Measurements from ENCODE around the gene NBPF11.
"Not testable (repeated sequence)": the region's sequence is repeated elsewhere in the genome, so short reads cannot be mapped to it uniquely, and the experiment has no call there.

Gene NBPF11

GRCh38 chr1:148151911-148152656 lies at the start of gene NBPF11:
Gene NBPF11 (minus strand): TSS chr1:148152281. CDS start chr1:148127003, 25,278 bp downstream.
- peak; percentile 89 for DNase-seq

GRCh38 chr1:148197396-148197795 lies 45.3 kb upstream of the NBPF11 start:
- not testable (repeated sequence) for DNase-seq

GRCh38 chr1:148196949-148197348 lies 44.9 kb upstream of the NBPF11 start:
- DNase-seq: not testable (repeated sequence)

GRCh38 chr1:148195115-148195514 lies 43.0 kb upstream of the NBPF11 start:
- DNase-seq: not testable (repeated sequence)

- not testable (repeated sequence) for DNase-seq
These were observed 36.7 kb upstream of the NBPF11 start for GRCh38 chr1:148188768-148189167.

GRCh38 chr1:148178682-148179081 lies 26.6 kb upstream of the NBPF11 start:
- DNase-seq: not testable (repeated sequence)

GRCh38 chr1:148175414-148175813 lies 23.3 kb upstream of the NBPF11 start:
- DNase-seq: not testable (repeated sequence)

- not testable (repeated sequence) for DNase-seq
These were observed 19.9 kb upstream of the NBPF11 start for GRCh38 chr1:148171995-148172394.

DNA sequence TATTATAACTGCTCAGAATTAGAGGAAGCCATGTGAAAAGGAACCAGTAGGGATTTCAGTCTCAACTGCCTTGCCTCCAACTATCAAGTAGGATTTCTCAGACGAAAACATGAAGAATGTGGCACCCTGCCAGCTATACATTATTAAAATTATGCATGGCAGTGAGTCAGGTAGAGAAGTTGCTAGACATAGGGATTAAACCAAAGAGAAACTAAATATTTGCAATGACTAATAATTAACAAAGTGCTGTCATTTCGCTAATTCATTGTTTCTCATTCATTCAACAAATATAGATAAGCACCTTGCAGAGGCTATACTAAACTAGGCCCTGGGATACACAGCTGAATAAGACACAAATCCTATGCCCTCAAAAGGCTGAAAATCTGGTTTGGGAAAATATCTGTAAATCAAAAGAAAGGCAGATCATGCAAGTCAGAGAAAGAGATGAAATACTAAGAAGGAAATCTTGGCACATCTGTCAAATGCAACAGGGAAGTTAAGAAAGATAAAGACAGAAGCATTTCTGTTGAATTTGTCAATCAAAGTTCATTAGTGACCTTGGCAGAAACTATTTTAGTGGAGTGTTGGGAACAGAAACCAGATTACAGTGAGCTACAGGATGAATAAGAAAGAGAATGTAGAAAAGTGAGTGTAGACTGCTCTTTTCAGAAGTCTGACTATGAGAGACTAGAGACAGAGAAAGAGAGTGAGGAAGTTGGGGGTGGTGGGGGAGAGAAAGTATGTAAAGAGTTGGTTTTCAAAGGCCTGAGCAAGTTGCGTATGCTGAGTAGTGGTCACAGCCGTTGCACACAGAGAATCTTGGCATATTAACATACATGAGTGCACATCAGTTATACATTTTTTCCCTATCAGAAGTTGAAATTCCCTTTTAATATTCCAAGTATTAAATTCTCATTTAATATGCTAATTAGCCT lies 14.7 kb upstream of the NBPF11 start:
- no peak for DNase-seq

DNA sequence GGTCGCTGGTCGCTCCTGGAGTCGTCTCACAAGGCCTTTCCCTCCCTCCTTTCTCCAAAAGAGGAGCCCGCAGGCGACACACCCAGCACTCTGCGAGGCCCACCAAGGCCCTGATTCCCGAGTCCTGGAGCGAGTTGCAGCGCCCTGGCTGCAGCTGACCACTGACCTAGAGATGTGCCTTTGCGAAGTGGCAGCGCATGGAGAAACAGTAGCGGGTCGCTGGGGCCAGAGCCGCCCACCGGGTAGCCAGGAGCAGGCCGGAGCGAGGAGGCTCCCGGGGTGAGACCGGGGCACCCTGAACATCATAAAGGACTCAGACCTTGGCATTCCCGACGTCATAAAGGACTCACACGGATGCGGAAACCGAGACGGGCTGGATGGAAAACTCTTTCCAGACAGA lies 10.3 kb upstream of the NBPF11 start:
- no peak for DNase-seq

DNA sequence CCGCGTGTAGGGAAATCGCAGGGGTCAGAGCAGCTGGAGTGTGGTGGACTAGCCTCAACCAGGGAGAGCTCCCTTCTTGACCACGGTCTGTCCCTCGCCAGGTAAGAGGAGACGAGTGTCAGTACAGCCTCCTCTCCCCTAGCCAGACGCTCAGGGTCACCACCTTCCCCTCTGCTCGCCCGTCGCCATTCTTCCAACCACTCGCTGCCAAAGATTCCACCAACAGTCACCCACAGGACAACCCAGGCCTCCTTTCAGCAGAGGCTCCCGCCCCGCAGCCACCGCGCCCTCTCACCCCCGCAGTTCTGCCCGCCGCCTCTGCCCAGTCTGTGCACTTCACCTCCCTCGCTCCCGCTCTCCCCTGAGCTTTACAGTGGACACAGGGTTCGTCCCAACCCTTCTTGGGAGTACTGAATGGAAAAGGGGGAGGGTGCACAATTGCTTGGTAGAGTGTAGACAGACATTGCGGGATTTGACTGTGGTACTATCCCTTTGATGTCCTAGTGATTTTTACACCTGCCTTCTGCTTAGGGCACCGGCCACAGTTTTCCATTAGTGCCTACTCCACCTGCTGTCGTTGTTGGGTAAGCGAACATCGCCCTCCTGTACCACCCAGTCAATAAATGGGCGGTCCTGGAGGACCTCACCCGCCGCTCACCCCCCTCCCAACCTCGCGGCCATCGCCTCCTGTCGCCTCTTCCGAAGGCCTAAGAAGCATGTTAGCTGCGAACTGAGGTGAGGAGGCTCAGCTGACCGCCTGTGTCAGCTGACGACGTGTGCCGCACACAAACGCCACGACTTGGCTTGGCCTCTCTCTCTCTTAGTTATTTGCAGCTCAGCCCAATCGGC lies 9.2 kb upstream of the NBPF11 start:
- DNase-seq: no peak

- DNase-seq: no peak
These were observed 8.4 kb upstream of the NBPF11 start for GRCh38 chr1:148160343-148161052.

DNA sequence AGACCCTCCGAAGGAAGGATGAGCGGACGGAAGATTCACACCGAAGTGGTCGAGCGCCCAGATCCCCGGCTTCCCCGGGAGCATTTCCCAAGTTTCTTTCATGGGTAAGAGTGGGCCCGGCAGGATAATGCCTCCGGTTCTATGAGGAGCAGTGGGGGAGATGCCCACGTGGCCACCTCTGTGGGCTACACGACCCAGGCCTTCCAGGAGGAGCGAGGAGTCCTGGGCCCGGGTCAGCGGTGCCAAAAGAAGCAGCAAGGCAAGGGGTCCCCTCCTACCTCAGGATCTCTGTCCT lies 7.9 kb upstream of the NBPF11 start:
- no peak for DNase-seq

DNA sequence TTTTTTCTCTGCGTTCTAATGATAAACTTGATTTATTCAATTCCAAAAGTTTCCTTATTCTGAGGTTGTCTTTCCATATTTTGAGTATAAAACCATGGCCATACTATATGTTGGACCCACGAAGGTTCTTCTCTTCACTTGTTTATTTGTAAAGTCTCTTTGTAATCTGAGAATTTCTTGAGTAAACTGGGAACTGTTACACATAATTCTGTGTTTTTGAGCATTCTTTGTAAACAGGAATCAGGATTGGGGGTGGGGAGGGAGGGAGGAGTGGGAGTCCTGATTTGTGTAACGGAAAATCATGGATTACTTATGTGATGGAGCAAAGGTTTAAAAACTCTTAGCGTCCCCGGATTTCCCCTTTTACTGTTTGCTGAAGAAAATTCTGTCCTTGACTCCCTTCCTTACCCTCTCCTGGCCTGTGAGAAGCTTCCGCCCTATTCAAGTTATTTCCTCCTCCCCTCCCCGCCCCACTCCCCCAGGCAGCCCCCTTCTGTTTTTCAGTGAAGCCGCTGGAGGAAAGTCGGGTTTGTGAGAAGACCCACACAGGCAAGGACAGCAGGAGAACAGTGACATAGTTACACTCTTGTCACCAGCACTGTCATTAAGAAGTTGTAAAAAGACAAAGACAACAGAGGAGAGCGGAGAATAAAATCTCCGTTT lies 6.4 kb upstream of the NBPF11 start:
- DNase-seq: no peak

GRCh38 chr1:148157803-148158202 lies 5.7 kb upstream of the NBPF11 start:
- not testable (repeated sequence) for DNase-seq

DNA sequence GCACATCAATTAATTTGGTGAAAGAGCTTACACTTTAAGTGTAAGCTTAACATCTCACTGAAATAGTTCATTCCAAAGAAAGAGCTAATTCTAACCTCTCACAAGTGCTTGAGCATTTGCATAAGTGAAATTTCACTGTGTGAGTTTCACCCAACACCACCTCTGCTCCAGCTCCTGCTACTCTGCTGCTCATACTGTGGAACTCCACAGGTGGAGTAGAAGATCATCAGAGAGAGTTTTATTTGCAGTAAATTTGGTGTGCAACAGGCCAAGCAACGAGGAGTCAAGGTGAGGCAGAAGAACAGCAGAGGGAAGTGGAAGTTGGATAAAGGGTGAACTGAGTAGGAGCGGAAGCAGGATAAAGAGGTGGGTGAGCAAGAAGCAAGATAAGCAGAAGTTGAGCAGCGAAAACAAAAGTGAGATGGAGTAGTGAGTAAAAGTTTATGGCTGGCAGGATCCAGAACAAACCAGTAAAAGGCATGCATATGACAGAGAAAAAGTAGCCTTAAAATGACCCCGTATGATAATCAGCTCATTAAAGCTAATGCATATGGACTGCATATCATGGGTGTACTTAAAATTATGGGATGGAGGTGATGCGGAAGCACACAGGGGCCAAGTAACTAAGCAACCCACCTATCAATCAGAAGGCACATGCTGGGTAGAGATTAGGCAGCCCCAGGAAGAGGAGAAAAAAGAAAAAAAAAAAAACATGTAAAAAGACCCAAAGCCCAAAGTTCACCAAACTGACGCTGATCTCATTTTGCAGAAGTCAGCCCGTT lies 3.6 kb upstream of the NBPF11 start:
- not testable (repeated sequence) for DNase-seq

DNA sequence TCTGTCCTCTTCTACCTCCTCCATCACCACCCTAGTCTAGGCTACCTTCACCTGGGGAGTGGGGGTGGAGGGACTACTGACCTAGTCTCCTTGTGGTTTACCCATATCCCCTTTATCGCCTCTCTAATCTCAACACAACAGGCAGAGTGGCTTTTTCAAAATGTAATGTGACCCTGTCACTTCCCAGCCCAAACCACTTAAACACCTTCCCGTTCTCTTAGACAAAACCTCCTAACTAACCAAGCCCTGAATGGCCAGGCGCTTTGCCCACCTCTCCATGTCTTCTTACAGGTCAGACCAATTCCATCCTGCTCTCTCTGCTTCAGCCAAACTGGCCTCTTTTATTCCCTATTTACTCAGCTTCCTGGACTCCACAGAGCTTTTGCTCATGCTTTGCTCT lies 714 bp upstream of the NBPF11 start:
- not testable (repeated sequence) for DNase-seq

GRCh38 chr1:148151371-148151819 lies 686 bp downstream of the NBPF11 start:
- peak; percentile 31 for DNase-seq

GRCh38 chr1:148150945-148151344 lies 1.1 kb downstream of the NBPF11 start:
- DNase-seq: not testable (repeated sequence)

DNA sequence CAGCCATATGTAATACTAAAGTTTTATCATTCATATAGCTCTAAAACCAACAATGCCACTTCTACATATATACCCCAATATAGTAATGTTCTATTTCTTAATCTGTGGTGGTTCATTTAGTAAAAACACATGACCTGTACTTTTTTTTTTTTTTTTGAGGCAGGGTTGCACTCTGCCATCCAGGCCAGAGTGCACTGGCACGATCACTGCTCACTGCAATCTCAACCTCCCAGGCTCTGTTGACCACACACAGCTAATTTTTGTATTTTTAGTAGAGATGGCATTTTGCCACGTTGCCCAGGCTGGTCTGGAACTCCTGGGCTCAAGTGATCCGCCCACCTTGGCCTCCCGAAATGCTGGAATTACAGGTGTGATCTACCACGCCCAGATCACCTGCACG lies 2.1 kb downstream of the NBPF11 start:
- DNase-seq: not testable (repeated sequence)
